ENCODE measurements around the gene TPO.

The TPO gene

GRCh38 chr2:1527153-1527992, 114.1 kb downstream of the TPO start:
- no peak for DNase-seq (ENCODE audit: low read depth)

- no peak for DNase-seq (ENCODE audit: low read depth)
Observed at GRCh38 chr2:1528273-1529064, 115.2 kb downstream of the TPO start.

- DNase-seq (ENCODE audit: low read depth) = no peak
Observed at GRCh38 chr2:1538663-1539062, 125.4 kb downstream of the TPO start.

GRCh38 chr2:1539441-1539840, 126.2 kb downstream of the TPO start:
- no peak for DNase-seq (ENCODE audit: low read depth)

DNA sequence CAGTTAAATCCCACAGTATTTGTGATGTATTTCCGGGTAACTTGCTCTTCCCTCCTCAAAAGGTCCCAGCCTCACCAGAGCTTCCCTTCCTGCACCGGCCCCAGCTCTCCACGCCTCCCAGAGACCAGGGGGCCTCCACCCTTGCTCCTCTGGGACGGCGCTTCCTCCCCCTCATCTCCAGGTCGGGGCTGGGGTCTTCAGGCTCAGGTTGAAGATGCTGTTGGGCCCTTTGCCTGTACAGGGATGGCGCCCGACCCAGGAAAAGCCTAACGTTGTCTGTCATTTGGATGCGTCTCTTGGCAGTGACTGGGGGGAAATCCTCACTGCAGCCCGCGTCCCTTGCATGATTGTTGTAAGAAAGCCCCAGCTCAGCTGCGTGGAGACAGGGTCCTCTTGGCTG, 126.7 kb downstream of the TPO start:
- no peak for DNase-seq (ENCODE audit: low read depth)

DNA sequence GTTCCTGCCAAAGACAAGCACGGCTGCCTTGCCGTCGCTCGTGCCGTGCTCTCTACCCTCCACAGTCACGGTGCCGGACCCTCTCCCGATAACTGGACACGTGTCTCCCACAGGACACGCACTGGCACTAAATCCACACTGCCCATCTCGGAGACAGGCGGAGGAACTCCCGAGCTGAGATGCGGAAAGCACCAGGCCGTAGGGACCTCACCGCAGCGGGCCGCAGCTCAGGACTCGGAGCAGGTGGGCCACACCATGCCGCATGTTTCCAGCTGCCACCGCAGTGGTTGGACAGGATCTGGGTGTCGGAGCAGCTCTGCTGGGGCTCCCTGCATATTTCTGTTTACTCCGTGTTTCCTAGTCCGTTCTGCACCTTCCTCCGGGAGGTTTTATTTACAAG, 127.2 kb downstream of the TPO start:
- no peak for DNase-seq (ENCODE audit: low read depth)

DNA sequence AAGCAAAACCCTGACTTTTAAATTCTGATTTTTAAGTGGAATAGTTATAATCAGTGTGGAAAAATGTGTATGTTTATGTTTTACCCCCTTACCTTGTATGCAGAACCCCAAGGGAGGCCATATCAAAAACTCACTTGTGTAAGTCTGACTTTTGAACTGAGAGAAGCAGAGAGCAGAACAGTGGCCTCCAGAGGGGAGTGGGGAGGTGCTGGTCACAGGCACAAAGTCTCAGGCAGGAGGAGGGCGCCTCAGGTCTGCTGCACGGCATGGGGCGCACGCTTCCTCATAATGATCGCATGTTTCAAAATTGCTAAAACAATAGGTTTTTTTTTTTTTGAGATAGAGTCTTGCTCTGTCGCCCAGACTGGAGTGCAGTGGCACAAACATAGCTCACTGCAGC, 127.8 kb downstream of the TPO start:
- DNase-seq (ENCODE audit: low read depth) = no peak

DNA sequence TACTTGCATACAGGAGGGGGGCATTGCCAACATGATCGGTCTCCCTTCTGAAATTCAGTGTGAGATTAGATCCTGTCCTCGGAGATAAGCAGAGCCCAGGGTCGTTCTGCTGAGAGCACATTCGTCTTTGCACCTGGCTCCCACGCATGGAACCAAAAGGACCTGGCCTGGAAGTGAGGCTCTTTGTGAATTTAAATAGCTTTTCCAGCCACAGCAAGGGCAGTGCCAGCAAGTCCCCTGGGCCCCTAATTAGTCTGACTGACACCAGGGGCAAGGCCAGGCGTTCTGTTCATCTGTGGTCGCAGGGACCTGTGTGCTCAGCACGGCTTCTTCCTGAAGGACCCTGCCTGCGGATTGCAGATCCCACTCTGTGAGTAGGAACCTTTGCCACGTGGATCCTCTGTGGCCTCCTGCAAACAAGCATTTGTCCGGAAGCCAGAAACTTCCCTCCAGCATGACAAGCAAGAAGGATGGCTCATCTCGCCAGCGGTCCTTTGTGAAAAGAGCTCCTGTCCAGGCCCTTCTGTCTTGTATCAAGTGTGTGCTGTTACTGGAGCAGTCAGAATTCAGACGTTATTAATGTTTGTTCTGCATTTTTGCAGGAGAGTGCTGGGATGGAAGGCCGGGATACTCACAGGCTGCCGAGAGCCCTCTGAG, 128.7 kb downstream of the TPO start:
- DNase-seq (ENCODE audit: low read depth) = no peak

- DNase-seq (ENCODE audit: low read depth) = no peak
Observed at GRCh38 chr2:1542971-1543370, 129.7 kb downstream of the TPO start.

GRCh38 chr2:1543776-1544477, 130.7 kb downstream of the TPO start:
- DNase-seq (ENCODE audit: low read depth) = no peak

DNA sequence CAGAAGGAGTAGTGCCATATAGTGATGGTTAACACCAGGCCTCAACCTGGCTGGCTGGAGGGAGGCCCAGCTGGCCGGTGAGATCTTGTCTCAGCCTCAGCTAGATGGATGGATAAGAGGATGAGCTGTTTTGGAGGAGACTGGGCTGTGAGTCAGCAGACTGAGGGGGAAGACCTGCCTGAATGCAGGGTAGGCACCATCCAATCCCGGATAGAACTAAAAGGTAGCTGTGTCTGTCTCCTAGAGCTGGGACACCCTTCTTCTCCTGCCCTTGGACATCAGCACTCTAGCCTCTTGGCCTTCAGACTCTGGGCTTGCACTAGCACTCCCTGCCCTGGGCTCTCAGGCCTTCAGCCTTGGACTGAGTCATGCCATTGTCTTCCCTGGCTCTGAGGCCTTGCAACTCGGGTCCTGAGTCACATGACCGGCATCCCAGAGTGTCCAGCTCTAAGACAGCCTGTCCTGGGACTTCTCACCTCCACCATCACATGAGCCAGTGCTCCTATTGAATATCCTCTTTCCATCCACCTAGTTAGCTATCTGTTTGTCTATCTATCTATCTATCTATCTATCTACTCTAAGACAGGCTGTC, 131.3 kb downstream of the TPO start:
- DNase-seq (ENCODE audit: low read depth) = no peak

DNA sequence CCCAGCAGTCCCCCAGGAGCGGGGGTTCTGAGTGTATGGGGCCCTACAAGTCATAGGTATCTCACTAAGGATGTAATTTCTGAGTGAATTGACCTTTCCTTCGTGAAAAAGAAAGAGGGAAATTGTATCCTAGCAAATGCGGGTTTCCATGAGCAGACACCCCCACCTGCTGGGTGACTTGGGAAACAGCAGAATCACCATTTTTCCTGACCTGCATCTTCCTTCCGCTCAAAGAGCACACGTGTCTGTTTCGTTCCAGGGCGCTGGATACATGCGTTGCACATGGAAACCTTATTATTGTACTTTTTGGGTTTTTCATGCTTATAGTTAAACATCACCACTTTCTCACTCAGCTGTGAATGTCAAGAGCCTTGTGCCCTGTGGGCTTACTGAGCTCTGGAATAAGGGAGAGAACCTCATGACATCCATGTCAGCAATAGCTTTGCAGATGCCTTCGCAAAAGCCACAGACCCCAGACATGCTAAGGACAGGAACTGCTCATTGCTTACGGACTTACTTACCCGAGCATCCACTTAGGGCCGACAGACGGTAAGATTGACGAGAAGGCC, 132.8 kb downstream of the TPO start:
- no peak for DNase-seq (ENCODE audit: low read depth)

DNA sequence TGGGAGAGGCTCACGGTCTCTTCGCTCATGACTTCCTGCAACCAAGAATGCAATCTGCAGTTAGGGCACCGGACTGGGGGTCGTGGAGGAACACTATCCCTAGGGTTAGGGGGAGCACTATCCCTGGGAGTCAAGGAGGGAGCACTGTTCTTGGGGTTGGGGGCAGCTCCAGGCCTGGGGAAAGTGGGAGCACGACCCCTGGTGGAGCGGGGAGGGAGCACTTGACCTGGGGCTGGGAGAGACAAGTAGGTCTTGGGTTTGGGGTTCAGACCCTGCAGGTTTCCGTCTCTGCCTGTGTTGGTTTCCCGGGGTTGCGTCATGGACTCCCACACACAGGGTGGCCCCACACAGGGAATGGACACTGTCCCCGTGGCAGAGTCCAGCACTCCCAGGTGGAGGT, 133.6 kb downstream of the TPO start:
- no peak for DNase-seq (ENCODE audit: low read depth)

DNA sequence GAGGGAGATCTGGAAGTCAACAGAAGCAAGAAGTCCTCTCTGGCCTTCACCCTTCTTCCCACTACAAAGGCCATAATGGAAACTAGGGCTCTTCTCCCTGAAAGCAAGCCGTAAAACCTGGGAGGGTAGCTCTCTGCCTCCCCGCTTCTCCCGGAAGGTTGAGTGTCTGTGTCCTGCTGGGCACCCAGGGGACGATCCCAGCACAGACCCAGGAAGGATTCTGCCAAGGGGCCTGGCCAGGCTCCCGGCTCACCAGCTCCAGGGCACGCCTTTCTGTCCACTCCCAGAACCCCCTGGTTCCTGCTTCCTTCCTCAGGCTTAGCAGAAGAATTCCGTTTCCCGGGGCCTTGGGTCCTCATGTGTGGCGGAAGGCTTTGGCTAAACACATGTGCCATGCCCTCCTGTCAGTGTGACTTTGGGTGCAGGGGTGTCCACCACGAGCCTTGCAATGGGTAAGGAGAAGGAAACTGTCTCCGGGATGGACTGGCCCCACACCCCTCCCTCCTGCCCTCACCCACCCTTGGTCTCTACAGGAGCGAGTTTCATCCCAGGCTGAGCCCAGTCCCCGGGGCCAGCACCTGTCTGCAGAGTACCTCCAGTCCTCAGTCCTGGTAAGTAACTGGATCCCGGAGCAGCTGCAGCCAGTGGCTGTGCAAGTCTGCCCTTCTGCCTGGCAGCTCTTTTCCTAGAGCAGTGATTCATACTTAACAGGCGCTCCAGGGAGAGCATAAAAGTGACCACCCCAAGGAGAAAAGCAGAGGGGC, 135.8 kb downstream of the TPO start:
- DNase-seq (ENCODE audit: low read depth) = no peak

DNA sequence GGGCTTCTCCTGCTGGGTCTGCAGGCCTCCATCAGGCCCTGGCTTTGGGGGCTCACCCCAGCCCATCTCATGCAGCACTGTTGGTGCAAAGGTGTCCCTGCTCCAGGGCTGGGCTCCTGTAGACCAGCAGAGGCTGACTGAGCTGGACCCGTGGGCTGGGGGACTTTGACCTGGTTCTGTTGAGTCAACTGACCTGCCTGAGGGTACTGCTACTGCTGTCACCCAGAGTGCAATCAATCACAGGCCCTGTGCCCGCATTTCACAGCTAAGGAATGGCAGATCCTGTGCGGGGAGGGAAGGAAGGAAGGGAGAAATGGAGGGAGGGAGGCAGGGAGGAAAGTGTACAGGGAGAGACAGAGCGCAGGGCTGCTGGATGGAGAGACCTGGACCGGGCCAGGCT, 136.8 kb downstream of the TPO start:
- DNase-seq (ENCODE audit: low read depth) = no peak

DNA sequence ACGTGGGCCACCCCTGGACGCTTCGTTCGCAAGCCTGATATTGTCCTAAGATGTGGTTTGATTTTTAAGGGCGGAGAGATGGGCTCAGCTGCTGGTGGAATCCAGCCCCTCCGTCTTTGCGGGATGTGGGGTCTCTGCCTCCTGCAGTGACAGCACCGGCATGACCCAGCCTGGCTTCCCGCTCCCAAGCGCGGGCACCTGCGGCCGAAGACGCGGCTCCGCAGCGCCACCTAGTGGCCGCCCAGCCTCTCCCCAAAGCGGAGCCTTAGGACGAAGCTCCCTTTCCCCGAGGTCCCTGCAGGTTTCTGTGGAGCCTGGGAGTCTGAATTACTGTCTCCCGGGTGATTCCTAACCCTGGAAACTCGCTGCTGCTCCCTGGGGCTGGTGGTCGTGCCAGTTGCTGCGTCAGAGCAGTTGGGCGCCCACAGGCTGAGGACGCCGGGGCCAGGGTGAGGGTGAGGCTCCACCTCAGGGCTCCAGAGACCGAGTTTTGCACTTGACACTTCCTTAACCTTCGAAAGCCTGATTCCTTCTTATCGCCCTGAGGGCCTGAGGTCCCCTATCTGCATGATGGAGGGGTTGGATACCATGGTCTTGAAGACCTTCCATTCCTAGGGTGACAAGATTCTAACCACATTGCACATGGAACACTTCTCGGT, 137.5 kb downstream of the TPO start:
- DNase-seq (ENCODE audit: low read depth) = peak; percentile 16

GRCh38 chr2:1551905-1552304, 138.6 kb downstream of the TPO start:
- DNase-seq (ENCODE audit: low read depth) = no peak

DNA sequence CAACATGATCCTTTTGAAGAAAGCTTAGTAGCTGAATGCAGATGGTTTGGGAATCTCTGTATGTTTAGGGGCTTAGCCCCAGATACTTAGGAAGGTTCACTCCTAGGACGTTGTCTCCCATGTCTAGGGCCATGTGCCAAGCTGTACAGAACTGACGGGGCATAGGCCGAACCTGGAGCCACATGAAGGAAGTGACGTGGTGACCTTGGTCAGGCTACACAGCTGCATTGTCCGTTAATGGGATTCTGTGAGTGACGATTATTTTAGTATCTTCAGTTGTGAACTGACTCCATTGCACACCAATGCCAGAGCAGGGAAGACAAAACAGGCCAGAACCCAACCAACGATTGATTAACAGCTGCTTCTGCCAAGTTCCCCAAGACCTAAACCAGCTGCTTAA, 139.3 kb downstream of the TPO start:
- no peak for DNase-seq (ENCODE audit: low read depth)

DNA sequence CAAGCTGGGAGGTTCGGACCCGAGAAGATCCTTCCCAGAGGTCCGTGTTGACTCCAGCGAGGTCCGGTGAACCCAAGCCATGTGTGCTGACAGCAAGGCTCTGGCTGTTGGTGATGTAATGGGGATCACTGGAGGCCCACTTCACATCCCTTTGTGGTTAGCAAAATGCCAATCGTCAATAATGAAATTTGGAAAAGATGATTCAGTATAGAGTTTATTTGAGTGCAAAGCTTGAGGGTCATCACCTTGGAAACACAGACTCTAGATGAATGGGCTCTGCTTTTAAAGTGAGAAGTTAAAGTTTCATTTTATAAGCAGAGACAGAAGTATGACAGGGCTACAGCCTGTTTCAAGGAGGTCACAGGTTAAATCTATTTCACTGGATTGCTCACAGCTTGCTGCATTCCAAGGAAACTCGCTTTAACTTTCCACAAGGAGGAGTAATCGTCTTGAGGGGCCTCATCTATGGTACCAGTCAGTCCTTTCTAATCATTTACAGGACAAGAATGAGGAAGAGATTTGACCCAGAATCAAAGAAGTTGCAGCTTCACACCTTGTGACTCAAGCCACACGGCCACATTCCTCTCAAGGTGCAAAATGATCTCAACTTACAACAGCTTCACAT, 140.5 kb downstream of the TPO start:
- DNase-seq (ENCODE audit: low read depth) = no peak

- no peak for DNase-seq (ENCODE audit: low read depth)
Observed at GRCh38 chr2:1556286-1556685, 143.0 kb downstream of the TPO start.

Measured in T-helper 22 cell (primary cell).